K562 (cell line): Measurements from ENCODE around the gene MCM5. TPM values are rescaled to one million over a fixed set of nuclear protein-coding genes. Genes with fewer than 3 reads are reported as not detected.

Experiments
- ERF ChIP-seq: fragments of 450-650 bp; formaldehyde crosslinking; IDR thresholded peaks from 2 replicates; pipeline ENCODE4 v1.4.0; 2020; ENCODE audit warnings: mild to moderate bottlenecking, mixed read lengths
- TARDBP ChIP-seq: fragments of 450-650 bp; IDR thresholded peaks from 2 replicates; pipeline ENCODE4 v1.6.1; 2016
- polyA plus RNA-seq, 8 experiments: library from polyadenylated mRNA; depleted of rRNA in 4 of 8; stranded (reverse) in 5 of 8; unstranded in 3 of 8; fragments of >200 nt; fragmentation: Nextera tagmentation in 2 of 8; fragmentation: Illumina TruSeq in 1 of 8; extraction: Ambion mirVana in 2 of 8; extraction: Trizol in 1 of 8; gene quantifications; 2 replicates each; pipeline versions ENCODE4 v1.2.1 to v1.2.3, GENCODE V29; 2011 to 2014; ENCODE audit warnings: inconsistent platforms in 1 of 8, missing spikeins in 1 of 8
- total RNA-seq, 7 experiments: library from RNA; depleted of rRNA in 6 of 7; stranded (reverse); fragments of >200 nt in 6 of 7; fragmentation: Illumina TruSeq in 2 of 7; extraction: Trizol in 2 of 7; gene quantifications; 2 replicates each; pipeline versions ENCODE4 v1.2.1 to v1.2.3, GENCODE V29; 2011 to 2021; ENCODE audit warnings: low replicate concordance in 1 of 7
- TF ChIP-seq, protein P1 (sequence below): fragments of 450-650 bp; IDR thresholded peaks from 2 replicates; pipeline ENCODE4 v1.6.1; 2016; ENCODE audit warnings: mild to moderate bottlenecking, moderate library complexity

Gene MCM5
- total and polyA plus RNA-seq, 9 of the 15 experiments (the other 6 are each of a cell fraction or from before 2014, with no cell fraction given): 5.6 to 180 (median 66.1) TPM

DNA sequence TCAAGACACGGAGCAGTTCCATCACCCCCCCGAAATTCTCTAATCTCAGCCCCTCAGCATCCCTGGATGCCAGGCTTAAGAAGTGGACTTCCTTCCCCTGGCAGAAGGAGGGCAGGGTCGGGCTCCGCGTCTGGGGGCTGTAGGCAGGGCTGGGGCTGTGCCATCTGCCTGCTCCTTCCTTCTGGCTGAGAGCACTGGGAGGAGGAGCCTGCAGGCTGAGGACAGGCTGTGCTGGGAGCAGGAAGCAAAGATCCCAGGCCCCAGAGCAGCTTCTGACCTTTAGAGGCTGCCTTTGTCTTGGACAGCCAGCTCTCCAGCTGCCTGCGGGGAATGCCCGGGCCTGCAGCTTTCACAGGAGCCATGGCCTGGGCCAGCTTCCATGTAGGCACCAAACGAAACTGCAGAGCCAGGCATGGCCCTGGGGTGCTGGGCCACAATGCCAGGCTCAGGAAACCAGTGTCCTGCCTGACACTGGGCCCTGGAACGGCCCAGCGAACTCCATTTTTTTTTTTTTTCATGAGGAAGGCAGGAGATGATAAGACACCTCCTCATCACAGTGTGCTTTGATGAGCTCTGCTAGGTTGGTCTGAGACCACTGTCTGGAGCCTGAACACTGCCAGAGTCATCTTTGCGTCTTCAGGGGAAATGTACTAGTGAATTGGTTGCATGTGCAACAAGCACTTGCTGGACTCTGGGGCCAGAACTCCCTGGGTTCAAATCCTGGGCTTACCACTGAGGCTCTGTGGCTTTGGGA, 67.9 kb downstream of the MCM5 start (continued):
- TF ChIP-seq, protein P1, sequence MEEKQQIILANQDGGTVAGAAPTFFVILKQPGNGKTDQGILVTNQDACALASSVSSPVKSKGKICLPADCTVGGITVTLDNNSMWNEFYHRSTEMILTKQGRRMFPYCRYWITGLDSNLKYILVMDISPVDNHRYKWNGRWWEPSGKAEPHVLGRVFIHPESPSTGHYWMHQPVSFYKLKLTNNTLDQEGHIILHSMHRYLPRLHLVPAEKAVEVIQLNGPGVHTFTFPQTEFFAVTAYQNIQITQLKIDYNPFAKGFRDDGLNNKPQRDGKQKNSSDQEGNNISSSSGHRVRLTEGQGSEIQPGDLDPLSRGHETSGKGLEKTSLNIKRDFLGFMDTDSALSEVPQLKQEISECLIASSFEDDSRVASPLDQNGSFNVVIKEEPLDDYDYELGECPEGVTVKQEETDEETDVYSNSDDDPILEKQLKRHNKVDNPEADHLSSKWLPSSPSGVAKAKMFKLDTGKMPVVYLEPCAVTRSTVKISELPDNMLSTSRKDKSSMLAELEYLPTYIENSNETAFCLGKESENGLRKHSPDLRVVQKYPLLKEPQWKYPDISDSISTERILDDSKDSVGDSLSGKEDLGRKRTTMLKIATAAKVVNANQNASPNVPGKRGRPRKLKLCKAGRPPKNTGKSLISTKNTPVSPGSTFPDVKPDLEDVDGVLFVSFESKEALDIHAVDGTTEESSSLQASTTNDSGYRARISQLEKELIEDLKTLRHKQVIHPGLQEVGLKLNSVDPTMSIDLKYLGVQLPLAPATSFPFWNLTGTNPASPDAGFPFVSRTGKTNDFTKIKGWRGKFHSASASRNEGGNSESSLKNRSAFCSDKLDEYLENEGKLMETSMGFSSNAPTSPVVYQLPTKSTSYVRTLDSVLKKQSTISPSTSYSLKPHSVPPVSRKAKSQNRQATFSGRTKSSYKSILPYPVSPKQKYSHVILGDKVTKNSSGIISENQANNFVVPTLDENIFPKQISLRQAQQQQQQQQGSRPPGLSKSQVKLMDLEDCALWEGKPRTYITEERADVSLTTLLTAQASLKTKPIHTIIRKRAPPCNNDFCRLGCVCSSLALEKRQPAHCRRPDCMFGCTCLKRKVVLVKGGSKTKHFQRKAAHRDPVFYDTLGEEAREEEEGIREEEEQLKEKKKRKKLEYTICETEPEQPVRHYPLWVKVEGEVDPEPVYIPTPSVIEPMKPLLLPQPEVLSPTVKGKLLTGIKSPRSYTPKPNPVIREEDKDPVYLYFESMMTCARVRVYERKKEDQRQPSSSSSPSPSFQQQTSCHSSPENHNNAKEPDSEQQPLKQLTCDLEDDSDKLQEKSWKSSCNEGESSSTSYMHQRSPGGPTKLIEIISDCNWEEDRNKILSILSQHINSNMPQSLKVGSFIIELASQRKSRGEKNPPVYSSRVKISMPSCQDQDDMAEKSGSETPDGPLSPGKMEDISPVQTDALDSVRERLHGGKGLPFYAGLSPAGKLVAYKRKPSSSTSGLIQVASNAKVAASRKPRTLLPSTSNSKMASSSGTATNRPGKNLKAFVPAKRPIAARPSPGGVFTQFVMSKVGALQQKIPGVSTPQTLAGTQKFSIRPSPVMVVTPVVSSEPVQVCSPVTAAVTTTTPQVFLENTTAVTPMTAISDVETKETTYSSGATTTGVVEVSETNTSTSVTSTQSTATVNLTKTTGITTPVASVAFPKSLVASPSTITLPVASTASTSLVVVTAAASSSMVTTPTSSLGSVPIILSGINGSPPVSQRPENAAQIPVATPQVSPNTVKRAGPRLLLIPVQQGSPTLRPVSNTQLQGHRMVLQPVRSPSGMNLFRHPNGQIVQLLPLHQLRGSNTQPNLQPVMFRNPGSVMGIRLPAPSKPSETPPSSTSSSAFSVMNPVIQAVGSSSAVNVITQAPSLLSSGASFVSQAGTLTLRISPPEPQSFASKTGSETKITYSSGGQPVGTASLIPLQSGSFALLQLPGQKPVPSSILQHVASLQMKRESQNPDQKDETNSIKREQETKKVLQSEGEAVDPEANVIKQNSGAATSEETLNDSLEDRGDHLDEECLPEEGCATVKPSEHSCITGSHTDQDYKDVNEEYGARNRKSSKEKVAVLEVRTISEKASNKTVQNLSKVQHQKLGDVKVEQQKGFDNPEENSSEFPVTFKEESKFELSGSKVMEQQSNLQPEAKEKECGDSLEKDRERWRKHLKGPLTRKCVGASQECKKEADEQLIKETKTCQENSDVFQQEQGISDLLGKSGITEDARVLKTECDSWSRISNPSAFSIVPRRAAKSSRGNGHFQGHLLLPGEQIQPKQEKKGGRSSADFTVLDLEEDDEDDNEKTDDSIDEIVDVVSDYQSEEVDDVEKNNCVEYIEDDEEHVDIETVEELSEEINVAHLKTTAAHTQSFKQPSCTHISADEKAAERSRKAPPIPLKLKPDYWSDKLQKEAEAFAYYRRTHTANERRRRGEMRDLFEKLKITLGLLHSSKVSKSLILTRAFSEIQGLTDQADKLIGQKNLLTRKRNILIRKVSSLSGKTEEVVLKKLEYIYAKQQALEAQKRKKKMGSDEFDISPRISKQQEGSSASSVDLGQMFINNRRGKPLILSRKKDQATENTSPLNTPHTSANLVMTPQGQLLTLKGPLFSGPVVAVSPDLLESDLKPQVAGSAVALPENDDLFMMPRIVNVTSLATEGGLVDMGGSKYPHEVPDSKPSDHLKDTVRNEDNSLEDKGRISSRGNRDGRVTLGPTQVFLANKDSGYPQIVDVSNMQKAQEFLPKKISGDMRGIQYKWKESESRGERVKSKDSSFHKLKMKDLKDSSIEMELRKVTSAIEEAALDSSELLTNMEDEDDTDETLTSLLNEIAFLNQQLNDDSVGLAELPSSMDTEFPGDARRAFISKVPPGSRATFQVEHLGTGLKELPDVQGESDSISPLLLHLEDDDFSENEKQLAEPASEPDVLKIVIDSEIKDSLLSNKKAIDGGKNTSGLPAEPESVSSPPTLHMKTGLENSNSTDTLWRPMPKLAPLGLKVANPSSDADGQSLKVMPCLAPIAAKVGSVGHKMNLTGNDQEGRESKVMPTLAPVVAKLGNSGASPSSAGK: no peak
- TF ChIP-seq TARDBP (no peak), ERF (no peak)
